ENCODE data around the gene SLC44A5.
"Not testable (repeated sequence)": the region's sequence is repeated elsewhere in the genome, so short reads cannot be mapped to it uniquely, and the experiment has no call there.

SLC44A5 gene

DNA sequence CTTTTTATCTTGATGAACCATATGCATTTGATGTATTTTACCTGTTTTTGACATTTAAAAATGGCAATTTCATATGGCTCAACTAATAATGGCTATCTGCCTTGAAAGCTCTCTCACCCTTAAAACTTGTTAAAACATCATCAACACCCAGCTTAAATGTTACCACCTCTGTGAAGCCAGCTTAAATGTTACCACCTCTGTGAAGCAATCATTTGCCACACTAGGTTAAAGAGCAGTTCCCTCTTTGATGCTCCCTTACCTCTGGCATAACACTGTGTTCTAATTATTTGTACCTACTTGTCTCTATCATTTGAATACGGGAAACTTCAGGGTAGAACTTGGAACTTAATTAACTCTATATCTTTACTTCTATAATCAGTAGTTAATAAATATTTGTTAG, 294.7 kb downstream of the SLC44A5 start:
- H3K27ac Mint-ChIP-seq (ENCODE audit: low read depth): no peak overlapping the region
- no peak overlapping the region for H3K4me3 Mint-ChIP-seq
- no peaks in the 10 kb centered on the region for H3K4me1 Mint-ChIP-seq
- DNase-seq (ENCODE audit: low spot score in 2 of 2) (no peak), ATAC-seq (replicated peaks; ENCODE audit: extremely low read depth, poor library complexity, severe bottlenecking) (no peak)
- no peaks in the 10 kb centered on the region for H3K27me3 Mint-ChIP-seq
- no peaks in the 10 kb centered on the region for H3K9me3 Mint-ChIP-seq
- H3K36me3 Mint-ChIP-seq (ENCODE audit: insufficient read depth): no peaks in the 10 kb centered on the region

DNA sequence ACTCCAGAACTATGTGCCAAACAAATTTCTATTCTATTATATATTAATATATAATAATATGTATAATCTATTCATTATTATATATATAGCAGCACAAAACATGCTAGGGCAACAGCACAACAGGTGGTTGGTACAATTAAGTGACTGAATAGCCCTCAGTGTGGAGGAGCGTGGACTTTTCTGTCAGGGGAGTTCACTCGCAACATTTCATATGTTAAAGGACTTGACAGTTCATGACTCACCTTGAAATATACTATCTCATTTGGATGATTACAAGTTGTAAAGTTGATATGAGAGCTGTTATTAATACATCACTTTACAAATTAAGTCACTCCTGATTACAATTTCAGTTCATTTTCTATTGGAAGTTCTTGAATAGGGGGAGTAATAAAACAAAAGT, 298.3 kb downstream of the SLC44A5 start:
- H3K9me3 Mint-ChIP-seq: no peaks in the 10 kb centered on the region
- no peak overlapping the region for H3K27ac Mint-ChIP-seq (ENCODE audit: low read depth)
- no peaks in the 10 kb centered on the region for H3K27me3 Mint-ChIP-seq
- DNase-seq (ENCODE audit: low spot score in 2 of 2) (no peak), ATAC-seq (replicated peaks; ENCODE audit: extremely low read depth, poor library complexity, severe bottlenecking) (no peak)
- no peaks in the 10 kb centered on the region for H3K36me3 Mint-ChIP-seq (ENCODE audit: insufficient read depth)
- no peaks in the 10 kb centered on the region for H3K4me1 Mint-ChIP-seq
- no peak overlapping the region for H3K4me3 Mint-ChIP-seq

DNA sequence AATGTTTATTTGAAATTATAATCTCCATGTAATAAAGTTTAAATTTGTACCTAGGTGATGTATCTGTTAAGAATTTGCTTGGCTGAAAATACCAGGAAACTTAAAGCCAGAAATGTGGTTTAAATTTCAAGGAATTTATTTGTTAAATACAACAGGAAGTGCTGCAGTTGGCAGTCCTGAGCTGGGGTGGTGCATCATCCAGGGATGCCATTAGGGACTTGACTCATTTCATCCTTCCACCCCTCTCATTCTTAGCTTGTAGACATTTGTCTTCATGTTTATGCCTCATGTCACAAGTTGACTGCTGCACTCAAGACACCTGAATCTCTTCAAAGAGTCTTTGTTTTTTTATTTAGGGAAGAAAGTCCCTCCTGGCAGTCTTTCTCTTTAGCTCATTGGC, 300.8 kb downstream of the SLC44A5 start:
- no peak for ATAC-seq (replicated peaks; ENCODE audit: extremely low read depth, poor library complexity, severe bottlenecking)
- Mint-ChIP-seq H3K9me3 (no peaks in the 10 kb centered on the region), H3K4me3 (no peak overlapping the region), H3K4me1 (no peaks in the 10 kb centered on the region), H3K36me3 (ENCODE audit: insufficient read depth) (no peaks in the 10 kb centered on the region), H3K27ac (ENCODE audit: low read depth) (no peak overlapping the region), H3K27me3 (no peaks in the 10 kb centered on the region)
- DNase-seq (ENCODE audit: low spot score in 2 of 2): no peak

DNA sequence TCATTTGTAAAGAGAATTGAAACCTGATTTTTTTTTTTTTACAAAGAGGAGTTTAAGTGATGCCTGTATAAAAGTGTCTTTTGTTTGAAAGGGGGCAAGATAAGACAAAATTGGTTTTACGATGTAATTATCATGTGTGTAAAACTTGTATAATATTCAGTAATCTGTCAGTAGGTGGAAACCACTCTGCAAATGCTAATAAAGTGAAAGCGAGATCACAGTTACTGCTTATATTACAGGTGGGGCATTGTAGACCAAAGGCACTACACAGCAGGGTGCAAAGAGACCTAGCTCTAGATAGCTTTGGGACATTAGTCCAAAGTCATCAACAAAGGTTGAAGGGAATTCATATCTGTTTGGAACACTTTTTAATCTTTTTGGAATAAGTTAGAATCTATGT, 302.5 kb downstream of the SLC44A5 start:
- Mint-ChIP-seq H3K9me3 (no peaks in the 10 kb centered on the region), H3K4me3 (no peak overlapping the region), H3K36me3 (ENCODE audit: insufficient read depth) (no peaks in the 10 kb centered on the region), H3K27me3 (no peaks in the 10 kb centered on the region), H3K27ac (ENCODE audit: low read depth) (no peak overlapping the region), H3K4me1 (no peaks in the 10 kb centered on the region)
- DNase-seq (ENCODE audit: low spot score in 2 of 2) (no peak), ATAC-seq (replicated peaks; ENCODE audit: extremely low read depth, poor library complexity, severe bottlenecking) (no peak)

DNA sequence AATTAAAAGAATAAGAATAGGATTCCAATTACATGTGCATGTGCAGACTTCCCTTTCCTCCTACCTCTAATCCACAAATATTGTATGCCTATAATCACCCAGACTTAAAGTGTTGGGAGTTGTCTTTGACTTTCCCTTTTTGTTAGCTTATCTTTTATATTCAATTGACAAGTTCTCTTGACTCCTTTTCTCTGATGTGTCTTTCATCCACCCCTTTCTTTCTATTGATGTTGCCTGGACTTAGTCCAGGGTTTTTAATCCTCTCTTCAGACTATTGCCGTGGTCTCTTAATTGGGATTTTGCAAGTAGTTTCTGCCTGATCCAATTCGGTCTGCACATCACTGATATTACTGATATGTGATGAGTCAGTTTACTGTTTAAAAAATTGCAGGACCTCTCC, 305.9 kb downstream of the SLC44A5 start:
- Mint-ChIP-seq H3K36me3 (ENCODE audit: insufficient read depth) (no peaks in the 10 kb centered on the region), H3K4me3 (no peak overlapping the region), H3K4me1 (no peaks in the 10 kb centered on the region), H3K9me3 (no peaks in the 10 kb centered on the region), H3K27me3 (no peaks in the 10 kb centered on the region), H3K27ac (ENCODE audit: low read depth) (no peak overlapping the region)
- no peak for ATAC-seq (replicated peaks; ENCODE audit: extremely low read depth, poor library complexity, severe bottlenecking)
- no peak for DNase-seq (ENCODE audit: low spot score in 2 of 2)

DNA sequence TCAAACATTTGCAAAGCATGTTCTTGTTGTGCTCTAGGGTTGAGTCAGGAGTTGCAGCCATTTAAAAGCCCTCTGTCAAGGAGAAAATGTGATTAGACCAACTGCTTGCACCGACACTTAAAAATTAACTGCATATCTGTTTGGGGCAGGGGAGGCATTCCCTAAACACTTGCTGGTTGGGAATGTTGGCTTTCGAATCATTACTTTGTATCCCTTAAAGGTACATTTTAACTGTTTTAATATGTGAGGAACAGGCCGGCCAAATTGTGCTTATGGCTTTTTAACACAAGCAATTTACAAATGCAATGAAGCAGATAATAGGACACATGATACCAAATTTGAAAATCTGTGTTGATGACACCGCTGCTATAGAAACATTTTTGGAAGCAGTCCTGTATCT, 317.6 kb downstream of the SLC44A5 start:
- no peak for ATAC-seq (replicated peaks; ENCODE audit: extremely low read depth, poor library complexity, severe bottlenecking)
- Mint-ChIP-seq H3K4me3 (no peak overlapping the region), H3K27ac (ENCODE audit: low read depth) (no peak overlapping the region), H3K4me1 (no peaks in the 10 kb centered on the region), H3K27me3 (no peaks in the 10 kb centered on the region), H3K9me3 (peaks cover 7% of the 10 kb centered on the region), H3K36me3 (ENCODE audit: insufficient read depth) (no peaks in the 10 kb centered on the region)
- no peak for DNase-seq (ENCODE audit: low spot score in 2 of 2)

DNA sequence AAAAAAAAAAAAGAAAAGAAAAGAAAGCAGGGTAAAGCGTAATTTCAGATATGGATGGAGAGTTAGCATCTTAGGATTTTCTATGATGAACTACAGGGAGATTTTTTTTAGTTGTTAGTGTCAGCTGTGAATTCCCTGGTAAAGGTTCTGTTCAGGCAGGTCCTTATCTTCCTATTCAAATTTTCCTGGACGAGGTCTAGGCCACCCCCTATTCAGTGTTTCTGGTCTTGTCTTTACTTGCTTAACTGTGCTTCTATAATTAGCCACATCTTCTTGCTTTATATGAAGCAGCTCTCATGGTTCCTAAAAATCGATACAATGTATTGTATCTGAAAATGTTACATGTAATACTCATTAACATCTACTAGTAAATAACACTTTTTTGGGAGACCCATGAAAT, 318.9 kb downstream of the SLC44A5 start:
- no peak for DNase-seq (ENCODE audit: low spot score in 2 of 2)
- H3K27ac Mint-ChIP-seq (ENCODE audit: low read depth): no peak overlapping the region
- H3K36me3 Mint-ChIP-seq (ENCODE audit: insufficient read depth): no peaks in the 10 kb centered on the region
- H3K4me1 Mint-ChIP-seq: no peaks in the 10 kb centered on the region
- no peak overlapping the region for H3K4me3 Mint-ChIP-seq
- H3K27me3 Mint-ChIP-seq: no peaks in the 10 kb centered on the region
- H3K9me3 Mint-ChIP-seq: peaks cover 14% of the 10 kb centered on the region
- no peak for ATAC-seq (replicated peaks; ENCODE audit: extremely low read depth, poor library complexity, severe bottlenecking)

DNA sequence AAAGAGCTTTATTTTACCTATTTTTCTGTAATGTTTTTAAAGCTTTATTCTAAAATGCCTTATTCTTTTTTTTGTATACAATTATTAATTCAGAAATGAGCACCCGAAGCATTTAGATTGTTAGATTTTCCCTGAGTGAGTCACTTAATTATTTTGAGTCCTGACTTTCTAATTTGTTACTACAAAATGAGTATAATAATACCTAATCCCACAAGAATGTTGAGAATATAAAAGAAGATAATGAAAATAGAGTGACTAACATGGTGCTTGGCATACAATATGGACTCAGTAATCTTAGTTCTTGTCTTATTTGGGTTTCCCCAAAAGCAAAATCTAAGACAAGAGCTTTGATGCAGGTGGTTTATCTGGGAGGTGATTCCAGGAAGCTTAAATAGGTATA, 334.5 kb downstream of the SLC44A5 start:
- Mint-ChIP-seq H3K27ac (ENCODE audit: low read depth) (no peak overlapping the region), H3K4me3 (no peak overlapping the region), H3K36me3 (ENCODE audit: insufficient read depth) (no peaks in the 10 kb centered on the region), H3K27me3 (no peaks in the 10 kb centered on the region), H3K9me3 (peaks cover 5% of the 10 kb centered on the region), H3K4me1 (no peaks in the 10 kb centered on the region)
- ATAC-seq (replicated peaks; ENCODE audit: extremely low read depth, poor library complexity, severe bottlenecking): no peak
- no peak for DNase-seq (ENCODE audit: low spot score in 2 of 2)

DNA sequence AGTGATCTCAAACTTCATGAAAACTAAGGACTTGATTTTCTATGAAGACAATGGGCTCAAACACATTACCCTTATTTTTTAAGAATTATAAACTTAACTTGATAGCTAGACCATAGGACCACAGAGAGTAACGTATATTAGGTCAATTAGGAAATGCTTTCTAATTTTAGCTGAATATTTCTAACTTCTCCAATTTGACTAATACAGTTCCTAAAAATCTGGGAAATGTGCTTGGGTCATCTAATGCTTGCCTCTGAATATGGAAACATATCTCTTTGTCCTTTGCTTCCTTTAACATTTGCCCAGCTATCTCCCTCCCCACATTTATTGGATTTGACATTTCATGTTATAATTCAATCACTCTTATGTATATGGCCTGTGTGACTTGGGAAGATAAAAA, 335.3 kb downstream of the SLC44A5 start:
- Mint-ChIP-seq H3K36me3 (ENCODE audit: insufficient read depth) (no peaks in the 10 kb centered on the region), H3K4me1 (no peaks in the 10 kb centered on the region), H3K27me3 (no peaks in the 10 kb centered on the region), H3K4me3 (no peak overlapping the region), H3K27ac (ENCODE audit: low read depth) (no peak overlapping the region), H3K9me3 (no peaks in the 10 kb centered on the region)
- DNase-seq (ENCODE audit: low spot score in 2 of 2): no peak
- ATAC-seq (replicated peaks; ENCODE audit: extremely low read depth, poor library complexity, severe bottlenecking): no peak

DNA sequence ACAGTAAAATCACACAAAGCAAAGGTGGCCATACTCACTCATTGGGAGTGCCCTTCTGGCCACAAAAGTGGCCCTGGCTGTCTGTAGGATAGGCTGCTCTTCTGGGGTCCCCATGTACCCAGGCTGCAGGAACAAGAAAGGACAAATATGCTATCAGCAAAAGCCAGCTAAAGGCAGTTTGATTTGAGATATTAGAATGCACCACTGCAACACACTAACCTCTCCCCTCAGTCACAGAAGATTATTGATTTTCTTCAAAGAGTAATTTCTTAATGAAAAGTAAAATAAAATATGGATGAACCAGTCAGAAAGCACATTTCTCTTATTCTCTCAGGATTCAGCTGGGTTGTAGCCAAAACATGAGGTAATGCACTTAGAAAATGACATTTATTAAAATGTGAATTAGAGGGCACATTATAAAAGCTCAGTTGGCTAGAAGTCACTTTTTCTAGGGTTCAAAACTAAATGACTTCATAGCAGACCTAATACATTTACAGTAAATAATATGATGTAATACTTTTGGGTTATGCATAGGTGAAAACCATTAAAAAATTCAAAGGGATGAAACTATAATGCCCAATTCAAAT, 335.9 kb downstream of the SLC44A5 start:
- DNase-seq (ENCODE audit: low spot score in 2 of 2) (no peak), ATAC-seq (replicated peaks; ENCODE audit: extremely low read depth, poor library complexity, severe bottlenecking) (no peak)
- Mint-ChIP-seq H3K36me3 (ENCODE audit: insufficient read depth) (no peaks in the 10 kb centered on the region), H3K4me1 (no peaks in the 10 kb centered on the region), H3K27me3 (no peaks in the 10 kb centered on the region), H3K4me3 (no peak overlapping the region), H3K9me3 (no peaks in the 10 kb centered on the region), H3K27ac (ENCODE audit: low read depth) (no peak overlapping the region)

DNA sequence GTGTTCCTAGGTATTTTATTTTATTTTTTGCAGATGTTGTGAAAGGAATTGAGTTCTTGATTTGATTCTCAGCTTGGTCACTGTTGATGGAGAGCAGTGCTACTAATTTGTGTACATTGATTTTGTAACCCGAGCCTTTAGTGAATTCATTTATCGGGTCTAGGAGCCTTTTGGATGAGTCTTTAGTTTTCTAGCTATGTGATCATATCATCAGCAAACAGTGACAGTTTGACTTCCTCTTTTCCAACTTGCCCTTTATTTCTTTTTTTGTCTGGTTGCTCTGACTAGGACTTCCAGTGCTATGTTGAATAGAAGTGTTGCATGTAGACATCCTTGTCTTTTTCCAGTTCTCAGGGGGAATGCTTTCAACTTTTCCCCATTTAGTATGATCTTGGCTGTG, 337.8 kb downstream of the SLC44A5 start:
- Mint-ChIP-seq H3K27me3 (no peaks in the 10 kb centered on the region), H3K4me3 (no peak overlapping the region), H3K4me1 (no peaks in the 10 kb centered on the region), H3K36me3 (ENCODE audit: insufficient read depth) (no peaks in the 10 kb centered on the region), H3K9me3 (no peaks in the 10 kb centered on the region), H3K27ac (ENCODE audit: low read depth) (no peak overlapping the region)
- ATAC-seq (replicated peaks; ENCODE audit: extremely low read depth, poor library complexity, severe bottlenecking): no peak
- no peak for DNase-seq (ENCODE audit: low spot score in 2 of 2)

DNA sequence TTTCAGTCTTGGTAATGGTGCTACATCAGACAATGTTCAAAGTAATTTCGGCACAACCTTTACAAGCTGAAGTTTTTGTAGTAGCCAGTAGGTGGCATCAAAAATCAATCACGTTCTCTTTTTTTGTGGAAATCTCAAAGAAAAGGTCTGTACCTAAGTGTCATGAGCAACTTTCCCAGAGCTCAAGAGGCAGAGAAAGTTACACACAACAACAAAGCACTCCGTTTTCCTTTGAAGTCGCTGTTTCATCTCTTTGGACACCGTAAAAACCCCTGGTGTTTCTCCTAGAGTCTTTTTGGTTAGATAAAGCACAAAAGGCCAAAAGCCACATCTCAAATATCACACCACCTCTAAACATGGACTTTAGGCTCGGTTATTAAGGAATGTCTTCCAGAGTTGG, 345.1 kb downstream of the SLC44A5 start:
- Mint-ChIP-seq H3K9me3 (peaks cover 4% of the 10 kb centered on the region), H3K27ac (ENCODE audit: low read depth) (no peak overlapping the region), H3K4me3 (no peak overlapping the region), H3K27me3 (no peaks in the 10 kb centered on the region), H3K36me3 (ENCODE audit: insufficient read depth) (no peaks in the 10 kb centered on the region), H3K4me1 (no peaks in the 10 kb centered on the region)
- DNase-seq (ENCODE audit: low spot score in 2 of 2): no peak
- no peak for ATAC-seq (replicated peaks; ENCODE audit: extremely low read depth, poor library complexity, severe bottlenecking)

DNA sequence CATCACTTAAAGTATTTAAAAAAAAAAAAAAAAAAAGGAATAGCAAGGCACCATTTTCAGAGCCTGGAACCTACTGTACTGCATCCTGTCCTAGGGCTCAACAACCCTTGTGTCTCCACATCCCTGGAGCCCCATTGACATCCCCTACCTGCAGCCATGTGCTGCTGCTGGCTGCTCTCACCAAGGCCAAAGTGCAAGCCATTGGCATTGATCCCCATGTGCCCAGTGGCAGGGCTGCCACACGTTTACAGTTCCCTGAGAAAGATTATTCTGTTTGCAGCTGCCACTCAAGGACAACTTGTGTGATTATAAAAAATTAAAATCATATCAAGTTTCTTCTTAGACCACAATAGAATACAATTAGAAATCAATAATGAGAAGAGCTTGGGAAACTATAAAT, 346.8 kb downstream of the SLC44A5 start:
- Mint-ChIP-seq H3K4me3 (no peak overlapping the region), H3K27me3 (no peaks in the 10 kb centered on the region), H3K9me3 (peaks cover 9% of the 10 kb centered on the region), H3K4me1 (no peaks in the 10 kb centered on the region), H3K36me3 (ENCODE audit: insufficient read depth) (no peaks in the 10 kb centered on the region), H3K27ac (ENCODE audit: low read depth) (no peak overlapping the region)
- ATAC-seq (replicated peaks; ENCODE audit: extremely low read depth, poor library complexity, severe bottlenecking) (no peak), DNase-seq (ENCODE audit: low spot score in 2 of 2) (no peak)

DNA sequence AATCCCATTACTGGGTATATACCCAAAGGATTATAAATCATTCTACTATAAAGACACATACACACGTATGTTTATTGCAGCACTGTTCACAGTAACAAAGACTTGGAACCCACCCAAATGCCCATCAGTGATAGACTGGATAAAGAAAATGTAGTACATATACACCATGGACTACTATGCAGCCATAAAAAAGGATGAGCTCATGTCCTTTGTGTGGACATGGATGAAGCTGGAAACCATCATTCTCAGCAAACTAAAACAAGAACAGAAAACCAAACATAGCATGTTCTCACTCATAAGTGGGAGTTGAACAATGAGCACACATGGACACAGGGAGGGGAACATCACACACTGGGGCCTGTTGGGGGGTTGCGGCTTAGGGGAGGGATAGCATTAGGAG, 347.3 kb downstream of the SLC44A5 start:
- H3K9me3 Mint-ChIP-seq: peaks cover 10% of the 10 kb centered on the region
- ATAC-seq (replicated peaks; ENCODE audit: extremely low read depth, poor library complexity, severe bottlenecking); DNase-seq (ENCODE audit: low spot score in 2 of 2); H3K27me3 Mint-ChIP-seq; H3K27ac Mint-ChIP-seq (ENCODE audit: low read depth); H3K4me1 Mint-ChIP-seq; H3K4me3 Mint-ChIP-seq; H3K36me3 Mint-ChIP-seq (ENCODE audit: insufficient read depth): not testable (repeated sequence)

All from central memory CD8-positive, alpha-beta T cell (primary cell).